GM19463 (cell line): ENCODE measurements around the gene DPEP2.
"Not testable (repeated sequence)": the region's sequence is repeated elsewhere in the genome, so short reads cannot be mapped to it uniquely, and the experiment has no call there.

Source experiments
- ATAC-seq: cut with Tn5 transposase; IDR thresholded peaks from one replicate; pipeline ENCODE4 v1.9.1; 2021; ENCODE audit warnings: mild to moderate bottlenecking, moderate library complexity; ENCODE audit not compliant: unreplicated experiment

DPEP2 gene

GRCh38 chr16:67998779-67999688 is at the start of gene DPEP2:
DPEP2 (minus strand) TSS chr16:67999484; CDS start chr16:67993212, 6,272 bp downstream.
- ATAC-seq = not testable (repeated sequence)

- ATAC-seq = no peak
Observed at GRCh38 chr16:68047987-68048386, 48.7 kb upstream of the DPEP2 start.

- no peak for ATAC-seq
Observed at GRCh38 chr16:68046106-68046505, 46.8 kb upstream of the DPEP2 start.

- ATAC-seq = no peak
Observed at GRCh38 chr16:68041783-68042182, 42.5 kb upstream of the DPEP2 start.

GRCh38 chr16:68040506-68041288 is 41.4 kb upstream of the DPEP2 start:
- ATAC-seq = no peak

GRCh38 chr16:68037841-68038597 is 38.7 kb upstream of the DPEP2 start:
- ATAC-seq = no peak

GRCh38 chr16:68035227-68035626 is 35.9 kb upstream of the DPEP2 start:
- ATAC-seq = no peak

- no peak for ATAC-seq
Observed at GRCh38 chr16:68033101-68033500, 33.8 kb upstream of the DPEP2 start.

GRCh38 chr16:68031951-68032350 is 32.7 kb upstream of the DPEP2 start:
- no peak for ATAC-seq

GRCh38 chr16:68030108-68030507 is 30.8 kb upstream of the DPEP2 start:
- ATAC-seq = not testable (repeated sequence)

GRCh38 chr16:68028996-68029395 is 29.7 kb upstream of the DPEP2 start:
- no peak for ATAC-seq

GRCh38 chr16:68022728-68023537 is 23.6 kb upstream of the DPEP2 start, which contains the start of the genes DDX28 and DUS2:
DDX28 (minus strand) TSS chr16:68023232; CDS start chr16:68023202, 30 bp downstream.
DUS2 (plus strand) TSS chr16:68023284; CDS start chr16:68038024, 14,740 bp downstream.
- ATAC-seq = peak; percentile 81

- ATAC-seq = no peak
Observed at GRCh38 chr16:68022278-68022727, 23.0 kb upstream of the DPEP2 start.

- ATAC-seq = no peak
Observed at GRCh38 chr16:68021490-68021889, 22.2 kb upstream of the DPEP2 start.

- no peak for ATAC-seq
Observed at GRCh38 chr16:68019167-68019680, 19.9 kb upstream of the DPEP2 start.

- ATAC-seq = no peak
Observed at GRCh38 chr16:68015681-68016080, 16.4 kb upstream of the DPEP2 start, which contains the start of gene DPEP2NB. DPEP2NB (minus strand) TSS chr16:68015911; CDS start chr16:68015770, 141 bp downstream.

- ATAC-seq = no peak
Observed at GRCh38 chr16:68013440-68013839, 14.2 kb upstream of the DPEP2 start.

- ATAC-seq = not testable (repeated sequence)
Observed at GRCh38 chr16:68009872-68010271, 10.6 kb upstream of the DPEP2 start.

GRCh38 chr16:68009157-68009735 is 10.0 kb upstream of the DPEP2 start:
- ATAC-seq = no peak
